Transverse colon (tissue), 3 donors: Measurements from ENCODE around the gene NKX1-1.
"Not testable (repeated sequence)": the region's sequence is repeated elsewhere in the genome, so short reads cannot be mapped to it uniquely, and the experiment has no call there.

ENCODE experiments used
- CTCF ChIP-seq, 5 experiments: fragments of 200-600 bp in 3 of 5; fragments of 450-650 bp in 2 of 5; sonication (generic) in 3 of 5; IDR thresholded peaks; 1 replicate in 2 of 5; 2 replicates in 3 of 5; pipeline ENCODE4 v1.5.1; 2016 to 2017; ENCODE audit warnings: antibody characterized with exemption in 5 of 5, inconsistent platforms in 3 of 5, mild to moderate bottlenecking in 2 of 5, moderate library complexity in 1 of 5
- EP300 ChIP-seq: sonication (generic); formaldehyde crosslinking; IDR thresholded peaks from one replicate; pipeline ENCODE4 v1.6.1; 2017; ENCODE audit warnings: antibody characterized with exemption, low read depth

GRCh38 chr4:1443688-1444172 lies 37.5 kb upstream of the NKX1-1 start:
- TF ChIP-seq CTCF (IDR thresholded peaks at IDR 0.05); EP300: not testable (repeated sequence)
